ENCODE results near the gene CLEC4E. TPM values are rescaled to one million over a fixed set of nuclear protein-coding genes. Genes with fewer than 3 reads are reported as not detected.

CLEC4E gene
- total RNA-seq, 2 donors from 2014 or later, result 4.5 to 5.6 TPM

DNA sequence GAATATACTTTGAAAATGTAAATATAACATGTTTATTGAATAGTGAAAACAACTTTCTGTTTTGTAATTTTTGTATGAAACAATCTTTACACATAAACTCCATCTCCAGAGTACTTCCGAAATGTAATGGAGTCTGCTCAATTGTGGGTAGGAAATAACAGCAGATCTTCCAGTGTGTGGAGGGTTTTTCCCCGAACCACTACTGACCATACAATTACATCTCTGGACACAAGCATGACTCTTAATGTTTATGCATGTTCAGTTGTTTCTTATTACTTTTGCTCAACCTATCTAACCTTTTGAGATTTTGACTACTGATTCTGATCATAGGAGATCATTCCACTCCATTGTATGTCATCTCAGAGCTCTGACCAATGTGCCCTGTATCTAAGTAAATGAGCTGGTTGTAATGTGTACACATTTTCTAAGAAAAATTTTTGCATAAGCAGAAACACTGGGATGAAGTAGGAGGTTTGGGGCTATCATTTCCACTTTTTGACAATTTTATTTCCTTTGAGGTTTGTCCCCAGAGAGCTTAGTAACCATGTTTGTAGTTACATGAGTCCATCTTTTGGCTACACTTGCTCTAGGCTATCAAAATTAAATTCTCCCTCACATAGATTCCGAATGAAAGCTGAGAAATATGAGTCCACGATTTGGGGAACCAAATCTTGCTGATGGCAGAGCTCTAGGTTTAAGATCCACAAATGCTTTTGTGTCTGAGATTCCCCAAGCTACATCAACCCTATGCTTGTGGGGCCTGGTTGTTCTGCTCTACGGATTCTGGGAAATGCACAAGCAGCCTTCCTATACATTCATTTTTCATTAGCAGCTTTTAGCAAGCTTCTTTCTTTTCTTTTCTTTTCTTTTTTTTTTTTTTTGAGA, 48.8 kb downstream of the CLEC4E start:
- TF ChIP-seq, protein P1, sequence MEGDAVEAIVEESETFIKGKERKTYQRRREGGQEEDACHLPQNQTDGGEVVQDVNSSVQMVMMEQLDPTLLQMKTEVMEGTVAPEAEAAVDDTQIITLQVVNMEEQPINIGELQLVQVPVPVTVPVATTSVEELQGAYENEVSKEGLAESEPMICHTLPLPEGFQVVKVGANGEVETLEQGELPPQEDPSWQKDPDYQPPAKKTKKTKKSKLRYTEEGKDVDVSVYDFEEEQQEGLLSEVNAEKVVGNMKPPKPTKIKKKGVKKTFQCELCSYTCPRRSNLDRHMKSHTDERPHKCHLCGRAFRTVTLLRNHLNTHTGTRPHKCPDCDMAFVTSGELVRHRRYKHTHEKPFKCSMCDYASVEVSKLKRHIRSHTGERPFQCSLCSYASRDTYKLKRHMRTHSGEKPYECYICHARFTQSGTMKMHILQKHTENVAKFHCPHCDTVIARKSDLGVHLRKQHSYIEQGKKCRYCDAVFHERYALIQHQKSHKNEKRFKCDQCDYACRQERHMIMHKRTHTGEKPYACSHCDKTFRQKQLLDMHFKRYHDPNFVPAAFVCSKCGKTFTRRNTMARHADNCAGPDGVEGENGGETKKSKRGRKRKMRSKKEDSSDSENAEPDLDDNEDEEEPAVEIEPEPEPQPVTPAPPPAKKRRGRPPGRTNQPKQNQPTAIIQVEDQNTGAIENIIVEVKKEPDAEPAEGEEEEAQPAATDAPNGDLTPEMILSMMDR (IDR thresholded peaks at IDR 0.05), result no peak
- no peaks in the 10 kb centered on the region for H3K36me3 ChIP-seq
- no peak overlapping the region for H3K4me3 ChIP-seq
- DNase-seq (ENCODE audit: low spot score) (no peak), ATAC-seq (ENCODE audit: insufficient number of reproducible peaks, low FRiP score, low read depth) (no peak)
- no peaks in the 10 kb centered on the region for H3K27me3 ChIP-seq (replicated peaks; ENCODE audit: insufficient read depth)
- H3K27ac ChIP-seq, result no peak overlapping the region
- H3K9me3 ChIP-seq, result no peaks in the 10 kb centered on the region
- no peaks in the 10 kb centered on the region for H3K4me1 ChIP-seq (ENCODE audit: control insufficient read depth in 1 of 2, low read depth in 2 of 2)

Other genes starting within 250 kb of the CLEC4E start
- not detected for gene CLEC6A, start 84.9 kb downstream of the CLEC4E start, total RNA-seq
- under 1 TPM in 1 of 2 donors, not detected in 1; 0.63 TPM for gene CLEC4D, start 27.4 kb downstream of the CLEC4E start, total RNA-seq
- gene AICDA, start 72.0 kb upstream of the CLEC4E start, total RNA-seq, result not detected
- 100 to 1,000 TPM; 158 to 186 TPM for gene MFAP5, start 121.9 kb upstream of the CLEC4E start, total RNA-seq
- 100 to 1,000 TPM in 1 of 2 donors, 10 to 100 TPM in 1; 87.6 to 159 TPM for gene RIMKLB, start 157.1 kb upstream of the CLEC4E start, total RNA-seq